HG03469 (cell line): ENCODE data around the gene MMP10.
A peak's percentile ranks its signal among the peaks of the same experiment; 100 is the strongest.

Experiments
- ATAC-seq: cut with Tn5 transposase; IDR thresholded peaks from one replicate; pipeline ENCODE4 v1.9.1; 2021; ENCODE audit warnings: mild to moderate bottlenecking, moderate library complexity, moderate number of reproducible peaks; ENCODE audit not compliant: unreplicated experiment

MMP10 gene

GRCh38 chr11:102780491-102780918 lies at the start of gene MMP10:
Gene MMP10, minus strand, starts transcription at chr11:102780628. Its CDS starts 37 bp downstream, at chr11:102780591.
- no peak for ATAC-seq

GRCh38 chr11:102829316-102830000 lies 49.0 kb upstream of the MMP10 start:
- ATAC-seq = no peak

- ATAC-seq = no peak
Observed at GRCh38 chr11:102824556-102824955, 44.1 kb upstream of the MMP10 start.

GRCh38 chr11:102819491-102819890 lies 39.1 kb upstream of the MMP10 start:
- ATAC-seq = no peak

- ATAC-seq = no peak
Observed at GRCh38 chr11:102813484-102813883, 33.1 kb upstream of the MMP10 start.

GRCh38 chr11:102812188-102812587 lies 31.8 kb upstream of the MMP10 start:
- ATAC-seq = no peak

GRCh38 chr11:102810950-102811660 lies 30.7 kb upstream of the MMP10 start:
- ATAC-seq = no peak

GRCh38 chr11:102809971-102810370 lies 29.5 kb upstream of the MMP10 start:
- ATAC-seq = no peak

GRCh38 chr11:102807921-102808320 lies 27.5 kb upstream of the MMP10 start:
- ATAC-seq = no peak

- ATAC-seq = no peak
Observed at GRCh38 chr11:102806296-102806695, 25.9 kb upstream of the MMP10 start.

- no peak for ATAC-seq
Observed at GRCh38 chr11:102802341-102802740, 21.9 kb upstream of the MMP10 start.

GRCh38 chr11:102800767-102801166 lies 20.3 kb upstream of the MMP10 start:
- no peak for ATAC-seq

- ATAC-seq = no peak
Observed at GRCh38 chr11:102799681-102800340, 19.4 kb upstream of the MMP10 start.

GRCh38 chr11:102798012-102798746 lies 17.8 kb upstream of the MMP10 start, which contains the start of gene MMP1:
Gene MMP1, minus strand, starts transcription at chr11:102798160. Its CDS starts 68 bp downstream, at chr11:102798092.
- ATAC-seq = no peak

GRCh38 chr11:102794382-102794781 lies 14.0 kb upstream of the MMP10 start:
- peak; percentile 86 for ATAC-seq

- ATAC-seq = no peak
Observed at GRCh38 chr11:102793677-102794290, 13.4 kb upstream of the MMP10 start.

- no peak for ATAC-seq
Observed at GRCh38 chr11:102792604-102793003, 12.2 kb upstream of the MMP10 start.

GRCh38 chr11:102791271-102792036 lies 11.0 kb upstream of the MMP10 start:
- no peak for ATAC-seq

GRCh38 chr11:102788334-102788995 lies 8.0 kb upstream of the MMP10 start:
- ATAC-seq = no peak
